GM21619 (cell line): ENCODE data around the gene SH3RF3.

Experiments used
- ATAC-seq: cut with Tn5 transposase; IDR thresholded peaks from one replicate; pipeline ENCODE4 v1.9.1; 2021; ENCODE audit not compliant: unreplicated experiment

SH3RF3 gene

GRCh38 chr2:109256111-109256510 lies 127.1 kb downstream of the SH3RF3 start:
- no peak for ATAC-seq

- no peak for ATAC-seq
Observed at GRCh38 chr2:109256921-109257320, 127.9 kb downstream of the SH3RF3 start.

- no peak for ATAC-seq
Observed at GRCh38 chr2:109257653-109258052, 128.6 kb downstream of the SH3RF3 start.

- no peak for ATAC-seq
Observed at GRCh38 chr2:109258376-109258775, 129.4 kb downstream of the SH3RF3 start.

DNA sequence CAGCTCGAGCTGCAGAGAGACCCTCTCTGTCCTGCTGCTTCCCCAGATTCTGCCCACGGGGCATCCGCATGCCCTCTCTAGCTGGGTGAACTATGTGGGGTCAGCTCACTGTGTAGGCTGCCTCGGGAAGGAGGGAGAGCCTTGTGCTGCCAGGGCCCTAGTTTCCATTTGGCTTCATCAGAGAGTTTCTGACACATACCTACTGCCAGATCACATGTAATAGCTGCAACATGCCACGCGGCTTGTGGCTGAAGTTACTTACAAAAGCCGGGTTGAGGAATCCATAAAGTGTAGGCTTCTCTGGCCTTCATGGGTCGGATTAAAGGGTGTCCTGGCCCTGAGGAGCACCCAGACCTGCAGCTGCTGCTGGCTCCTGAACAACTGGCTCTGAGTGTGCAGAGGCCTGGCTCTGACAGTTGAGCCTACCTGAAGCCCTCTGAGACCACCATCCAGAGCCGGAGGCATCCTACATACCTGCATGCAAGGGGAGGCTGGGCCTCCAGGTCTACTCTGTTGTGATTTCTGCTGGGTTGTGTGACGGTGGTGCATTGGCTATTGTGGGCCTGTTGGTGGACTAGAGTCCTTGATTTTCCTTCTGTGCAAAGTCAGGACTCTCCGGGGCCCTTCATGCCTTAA lies 130.0 kb downstream of the SH3RF3 start:
- no peak for ATAC-seq

DNA sequence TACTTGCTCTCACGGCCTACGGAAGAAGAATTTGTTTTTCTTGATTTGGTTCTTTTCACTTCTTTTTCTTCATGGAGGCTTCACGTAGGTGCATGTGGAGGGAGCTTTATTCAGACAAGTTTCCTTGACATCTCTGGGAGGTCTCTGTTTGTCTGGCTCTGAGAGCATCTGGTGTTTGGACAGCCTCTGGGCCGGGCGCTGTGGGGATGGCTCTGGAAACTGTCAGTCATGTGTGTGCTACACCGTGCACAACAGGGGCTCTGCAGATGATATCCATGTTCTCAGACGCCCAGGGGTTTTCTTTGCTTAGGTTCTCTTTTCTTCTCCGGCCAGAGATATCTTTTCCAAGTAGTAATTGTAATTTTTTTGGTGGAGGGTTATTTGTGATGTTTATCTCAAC lies 130.7 kb downstream of the SH3RF3 start:
- no peak for ATAC-seq

DNA sequence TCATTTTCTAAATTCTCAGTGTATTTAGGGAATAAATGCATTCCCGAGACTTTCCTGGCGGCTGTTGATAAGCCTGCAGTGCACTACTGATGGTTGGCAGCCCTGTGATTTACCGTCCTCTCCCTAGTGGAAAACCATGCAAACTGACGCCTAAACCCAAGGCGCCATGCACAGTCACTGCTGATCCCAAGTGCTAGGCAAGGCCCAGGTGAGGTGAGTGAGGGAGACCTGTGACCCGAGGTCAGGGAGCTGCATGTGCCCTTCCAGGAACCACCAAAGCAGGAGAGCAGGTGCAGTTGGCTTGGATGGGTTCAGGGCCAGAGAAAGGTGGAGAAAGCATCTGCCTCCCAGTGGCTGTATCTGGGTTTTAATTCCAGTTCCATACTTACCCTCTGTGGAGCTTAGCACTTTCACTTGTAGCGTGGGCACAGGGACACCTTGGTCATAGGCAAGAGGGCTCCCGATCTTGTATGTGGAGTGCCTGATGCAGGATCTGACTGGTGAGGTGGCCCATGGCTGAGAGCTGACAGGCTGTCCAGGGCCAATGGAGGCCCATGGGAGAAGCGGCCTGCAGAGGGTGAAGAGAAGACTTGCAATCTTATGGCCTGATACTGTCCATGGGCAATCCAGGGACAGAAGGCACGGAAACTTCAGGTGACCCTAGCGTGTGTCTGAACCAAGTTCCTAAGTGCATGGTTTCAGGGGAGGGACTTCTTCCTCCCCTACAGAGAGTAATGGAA lies 131.3 kb downstream of the SH3RF3 start:
- ATAC-seq = no peak

GRCh38 chr2:109260886-109261700 lies 132.1 kb downstream of the SH3RF3 start:
- no peak for ATAC-seq

DNA sequence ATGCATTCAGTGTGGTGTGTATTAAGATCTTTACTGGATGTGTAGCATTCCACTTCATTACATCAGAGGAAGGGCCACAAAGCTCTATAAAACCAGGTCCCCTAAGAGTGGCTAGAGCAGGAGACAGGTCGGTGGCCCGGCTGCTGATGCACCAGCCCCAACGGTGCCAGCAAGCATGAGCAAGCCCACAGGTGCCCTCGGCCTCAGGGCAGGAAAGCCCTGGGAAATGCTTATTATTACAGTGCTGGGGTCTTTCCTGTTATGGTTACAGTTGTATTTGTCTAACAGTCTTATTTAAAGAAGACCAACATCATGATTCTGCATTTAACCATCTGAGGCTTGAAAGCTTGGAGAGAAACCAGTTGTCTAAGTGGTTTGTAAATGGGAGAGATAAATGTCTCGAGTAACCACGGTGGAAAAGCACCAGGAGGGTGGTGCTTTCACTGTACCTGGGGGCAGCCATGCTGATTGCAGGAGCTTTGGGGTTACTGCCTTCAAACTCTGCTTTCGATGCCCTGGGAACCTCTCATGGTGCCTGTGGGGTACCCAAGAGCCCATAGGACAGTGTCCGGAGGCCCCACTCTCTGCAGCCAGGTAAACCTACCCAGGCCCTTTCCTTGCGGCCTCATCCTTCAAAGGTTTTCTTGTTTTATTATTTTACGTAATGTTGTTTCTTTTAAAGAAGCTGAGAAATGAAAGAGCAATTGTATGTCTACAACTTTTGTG lies 133.1 kb downstream of the SH3RF3 start:
- no peak for ATAC-seq

- ATAC-seq = no peak
Observed at GRCh38 chr2:109264595-109265328, 135.8 kb downstream of the SH3RF3 start.

GRCh38 chr2:109265369-109265768 lies 136.4 kb downstream of the SH3RF3 start:
- ATAC-seq = no peak

DNA sequence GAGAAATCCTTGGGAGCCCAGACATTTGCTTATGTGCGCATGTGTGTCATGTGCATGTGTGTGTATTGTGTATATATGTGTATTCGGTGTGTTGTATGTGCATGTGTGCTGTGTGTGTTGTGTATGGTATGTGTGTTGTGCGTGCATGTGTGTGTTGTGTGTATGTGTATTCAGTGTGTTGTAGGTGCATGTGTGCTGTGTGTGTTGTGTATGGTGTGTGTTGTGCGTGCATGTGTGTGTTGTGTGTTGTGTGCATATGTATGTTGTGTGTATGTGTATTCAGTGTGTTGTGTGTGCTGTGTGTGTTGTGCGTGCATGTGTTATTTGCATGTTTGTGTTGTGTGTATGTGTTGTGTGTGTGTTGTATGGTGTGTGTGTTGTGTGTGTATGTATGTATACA lies 136.9 kb downstream of the SH3RF3 start:
- no peak for ATAC-seq

GRCh38 chr2:109266496-109266895 lies 137.5 kb downstream of the SH3RF3 start:
- ATAC-seq = no peak

DNA sequence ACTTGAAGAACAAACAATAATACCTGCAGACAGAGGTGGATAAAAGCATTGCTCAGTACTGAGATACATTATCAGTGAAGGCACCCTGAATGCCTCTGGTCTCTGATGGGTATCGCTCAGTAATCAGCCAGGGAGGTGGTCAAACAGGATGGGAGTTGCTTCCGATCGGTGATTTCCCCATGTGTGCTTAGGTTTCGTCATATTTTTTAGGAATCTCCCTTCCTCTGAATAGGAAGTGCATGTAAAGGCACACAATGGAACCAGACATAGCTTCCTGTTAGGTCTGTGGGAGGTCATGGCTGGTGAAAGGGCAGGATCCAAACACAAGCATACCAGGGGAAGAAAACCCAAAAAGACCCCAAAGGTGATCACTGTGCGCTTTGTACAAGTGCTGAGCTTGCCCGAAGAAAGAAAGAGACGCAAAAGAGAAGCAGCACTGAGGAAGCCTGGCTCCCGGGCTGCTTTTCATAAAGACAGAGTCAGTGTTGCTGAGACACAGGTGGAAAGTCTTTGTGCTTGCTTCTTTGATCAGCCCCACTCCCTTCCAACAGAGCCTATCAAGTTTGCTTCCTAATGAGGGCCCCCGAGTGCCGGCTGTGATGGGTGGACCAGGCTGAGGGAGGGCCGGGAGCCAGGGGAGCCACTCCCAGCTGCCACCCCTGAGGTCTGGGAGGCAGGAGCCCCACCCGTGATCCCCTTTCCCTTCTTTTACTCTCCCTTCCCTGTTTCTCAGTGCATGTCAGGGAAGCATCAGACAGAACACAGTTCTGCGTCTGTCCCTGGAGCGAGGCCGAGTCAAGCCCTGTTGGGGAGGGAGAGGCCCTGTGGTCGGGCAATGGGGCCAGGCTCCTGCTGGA lies 138.2 kb downstream of the SH3RF3 start:
- no peak for ATAC-seq

DNA sequence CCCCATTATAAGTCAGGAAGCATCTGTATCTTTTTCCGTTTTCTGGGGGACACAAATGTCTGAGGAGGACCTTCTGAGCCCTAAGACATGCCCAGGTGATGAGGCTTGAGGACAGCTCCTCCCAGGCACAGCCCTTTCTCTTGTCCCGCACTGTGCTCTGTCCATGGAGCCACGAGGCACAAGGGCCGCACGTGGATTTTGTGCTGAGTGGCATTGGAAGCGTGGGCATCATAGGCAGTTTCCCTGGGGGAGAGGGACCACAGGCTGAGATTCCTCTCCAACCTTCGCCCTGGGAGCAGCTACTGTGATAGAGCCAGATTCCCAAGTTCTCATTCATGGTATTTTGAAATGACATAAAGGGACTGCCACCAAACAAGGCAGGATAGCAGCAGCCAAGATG lies 139.9 kb downstream of the SH3RF3 start:
- no peak for ATAC-seq

DNA sequence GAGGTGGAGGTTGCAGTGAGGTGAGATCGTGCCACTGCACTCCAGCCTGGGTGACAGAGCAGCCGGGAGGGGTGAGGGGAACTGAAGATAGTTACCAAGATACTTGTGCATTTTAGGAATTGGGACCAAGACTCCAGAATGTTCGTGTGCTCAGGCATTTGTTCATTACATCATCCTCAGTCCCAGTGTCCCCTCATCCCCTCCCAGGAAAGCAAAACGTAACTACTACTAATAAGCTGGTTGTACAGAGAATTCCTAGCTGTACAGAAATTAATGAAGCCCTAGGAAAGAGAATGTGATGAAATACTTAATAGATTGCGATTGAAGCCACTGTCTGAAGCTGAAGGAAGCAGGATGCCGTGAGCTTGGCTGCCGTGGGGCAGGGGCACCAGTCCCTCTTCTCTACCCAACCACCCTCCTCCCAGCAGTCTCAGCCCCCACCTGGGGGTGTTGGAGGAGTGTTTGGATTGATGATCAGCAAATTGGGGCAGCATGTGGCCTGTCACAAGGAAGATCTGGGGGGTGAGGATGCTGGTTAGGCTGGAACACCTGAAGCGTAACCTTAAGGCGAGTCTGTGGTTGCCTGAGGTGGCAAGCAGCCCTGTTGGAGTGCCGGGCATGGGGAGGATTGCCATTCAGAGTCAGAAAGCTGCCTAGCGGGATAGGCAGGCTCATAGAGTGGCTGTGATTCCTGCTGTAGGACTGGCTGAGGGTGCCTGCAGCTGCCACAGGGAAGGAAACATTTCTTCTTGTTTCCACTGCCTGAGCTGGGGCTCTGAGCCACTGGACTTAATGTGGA lies 140.9 kb downstream of the SH3RF3 start:
- no peak for ATAC-seq

DNA sequence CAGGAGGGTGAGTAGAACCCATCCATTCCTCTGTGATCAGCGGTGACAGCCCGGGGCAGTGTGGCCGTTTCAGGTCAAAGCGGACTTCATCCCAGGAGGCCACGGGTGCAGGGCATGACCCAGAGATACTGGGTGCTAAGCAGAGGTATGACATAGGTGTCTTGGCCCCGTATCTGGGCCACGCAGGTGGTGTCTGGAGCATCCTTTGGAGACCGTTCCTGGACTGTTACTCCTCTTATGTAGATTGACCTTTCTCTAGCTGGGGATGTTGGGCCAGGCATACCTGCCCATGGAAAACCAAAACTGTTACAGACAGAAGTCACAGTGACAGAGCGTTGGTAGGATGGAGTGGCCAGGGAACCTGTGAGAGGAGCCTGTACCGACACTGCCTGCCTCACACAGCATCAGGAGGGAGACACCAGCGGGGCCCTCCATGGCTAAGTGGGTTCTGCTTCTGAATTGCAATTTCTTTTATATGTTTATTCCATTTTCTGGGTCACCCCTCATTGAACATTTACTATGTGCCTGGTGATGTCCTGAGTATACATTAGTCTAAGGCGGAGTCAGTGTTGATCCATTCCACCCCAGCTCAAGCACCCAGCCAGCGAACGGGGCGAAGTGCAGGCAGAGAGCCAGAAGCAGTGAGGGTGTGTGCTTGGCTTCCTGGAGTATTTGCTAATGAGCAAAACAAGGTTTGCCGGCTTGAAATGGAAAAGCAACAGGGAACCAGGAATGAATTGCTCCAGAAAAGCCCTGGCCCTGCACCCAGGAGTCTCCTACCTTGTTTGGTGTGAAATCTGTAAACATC lies 141.7 kb downstream of the SH3RF3 start:
- ATAC-seq = no peak

- no peak for ATAC-seq
Observed at GRCh38 chr2:109271920-109272319, 142.9 kb downstream of the SH3RF3 start.
